HCT116 (cell line): Measurements from ENCODE around the gene SNRNP35. TPM values are rescaled to one million over a fixed set of nuclear protein-coding genes. Genes with fewer than 3 reads are reported as not detected.

Experiments used
- ATAC-seq: fragments of 200-7000 bp; cut with Tn5 transposase; 2 replicates; pipeline ENCODE4 v1.9.1; 2020; ENCODE audit warnings: mild to moderate bottlenecking, moderate library complexity
- BruUV-seq: library from RNA; stranded (reverse); fragments of 400-500 nt; replicated peaks from 2 replicates; lab custom pipeline; 2021; lab: Mats Ljungman, UMichigan
- CTCF ChIA-PET: fragments of 300-600 bp; sonication (Branson Sonifier 250); formaldehyde crosslinking; loops from one replicate; lab custom pipeline; 2021; ENCODE audit warnings: antibody characterized with exemption; lab: Charles Lee
- POLR2A ChIA-PET: fragments of 300-600, 350-600 bp; sonication (Branson Sonifier 250); formaldehyde crosslinking; loops from one replicate; lab custom pipeline; 2021; ENCODE audit warnings: antibody characterized with exemption; lab: Charles Lee
- RAD21 ChIA-PET, 2 experiments: fragments of 300-600 bp; sonication (Branson Sonifier 250); formaldehyde crosslinking; loops; one replicate each; lab custom pipeline; 2023; ENCODE audit warnings: low total read pairs in 2 of 2; ENCODE audit not compliant: uncharacterized antibody in 2 of 2, unreplicated experiment in 2 of 2, low non-redundant PET in 1 of 2; lab: Charles Lee
- DNase-seq: peaks from one replicate; pipeline ENCODE4 v3.0.0-alpha.2; 2010; ENCODE audit warnings: low read depth, low spot score
- H2AFZ ChIP-seq: fragments of 200-600 bp; shearing (Covaris generic), sonication (generic); 2 replicates; pipeline ENCODE4 v1.6.1; 2017; ENCODE audit warnings: low read depth, mixed run types, mixed read lengths, antibody characterized with exemption, low read length; ENCODE audit not compliant: poor library complexity, severe bottlenecking
- H3K27ac ChIP-seq: 2 replicates; pipeline ENCODE4 v1.5.1; 2012; ENCODE audit warnings: low read depth, low read length
- H3K27me3 ChIP-seq: fragments of 200-600 bp; sonication (generic); 2 replicates; pipeline ENCODE4 v1.6.1; 2016; ENCODE audit warnings: mixed run types, low read length, mixed read lengths; ENCODE audit not compliant: insufficient read depth
- H3K36me3 ChIP-seq, 2 experiments: fragments of 200-500 bp in 1 of 2; fragments of 200-600 bp in 1 of 2; sonication (Bioruptor generic) in 1 of 2; sonication (generic) in 1 of 2; 2 replicates each; pipeline versions ENCODE4 v1.5.1 to v1.6.1; 2014 to 2016; ENCODE audit warnings: low read length in 2 of 2, inconsistent platforms in 1 of 2, mixed read lengths in 1 of 2, mixed run types in 1 of 2; ENCODE audit not compliant: insufficient read depth in 2 of 2, control insufficient read depth in 1 of 2
- H3K4me1 ChIP-seq, 2 experiments: fragments of 200-600 bp in 1 of 2; sonication (generic) in 1 of 2; 2 replicates each; pipeline versions ENCODE4 v1.5.1 to v1.6.1; 2012 to 2017; ENCODE audit warnings: low read length in 2 of 2, inconsistent platforms in 1 of 2, mild to moderate bottlenecking in 1 of 2, mixed read lengths in 1 of 2, mixed run types in 1 of 2, moderate library complexity in 1 of 2; ENCODE audit not compliant: insufficient read depth in 2 of 2, control insufficient read depth in 1 of 2
- H3K4me2 ChIP-seq: fragments of 200-600 bp; sonication (generic); 2 replicates; pipeline ENCODE4 v1.6.1; 2017; ENCODE audit warnings: mixed run types, low read length, mixed read lengths
- H3K4me3 ChIP-seq, 2 experiments: fragments of 200-600 bp in 1 of 2; sonication (generic) in 1 of 2; replicated peaks in 1 of 2; 2 replicates each; pipeline ENCODE4 v1.5.1; 2011 to 2016; ENCODE audit warnings: low read length in 2 of 2, control low read depth in 1 of 2, low read depth in 1 of 2, mild to moderate bottlenecking in 1 of 2, mixed read lengths in 1 of 2, mixed run types in 1 of 2
- H3K79me2 ChIP-seq: fragments of 200-600 bp; sonication (generic); 2 replicates; pipeline ENCODE4 v1.6.1; 2017; ENCODE audit warnings: mild to moderate bottlenecking, mixed run types, low read length, moderate library complexity, mixed read lengths; ENCODE audit not compliant: insufficient read depth
- H3K9ac ChIP-seq: fragments of 200-600 bp; sonication (generic); 2 replicates; pipeline ENCODE4 v1.6.1; 2016; ENCODE audit warnings: low read length, mixed read lengths
- H3K9me2 ChIP-seq: fragments of 200-600 bp; sonication (generic), shearing (Covaris generic); 2 replicates; pipeline ENCODE4 v1.6.1; 2017; ENCODE audit warnings: mixed run types, mild to moderate bottlenecking, moderate library complexity; ENCODE audit not compliant: insufficient read depth
- H3K9me3 ChIP-seq, 2 experiments: fragments of 200-500 bp in 1 of 2; fragments of 200-600 bp in 1 of 2; sonication (Bioruptor generic) in 1 of 2; sonication (generic) in 1 of 2; 2 replicates each; pipeline ENCODE4 v1.6.1; 2014 to 2017; ENCODE audit warnings: low read length in 2 of 2, mixed read lengths in 2 of 2, inconsistent platforms in 1 of 2, low read depth in 1 of 2, mild to moderate bottlenecking in 1 of 2, mixed run types in 1 of 2, moderate library complexity in 1 of 2; ENCODE audit not compliant: control insufficient read depth in 1 of 2, insufficient read depth in 1 of 2
- H4K20me1 ChIP-seq: fragments of 200-600 bp; sonication (generic), shearing (Covaris generic); 2 replicates; pipeline ENCODE4 v1.6.1; 2017; ENCODE audit warnings: mixed run types, mild to moderate bottlenecking, moderate library complexity; ENCODE audit not compliant: insufficient read depth
- ATF3 ChIP-seq: IDR thresholded peaks from 2 replicates; pipeline ENCODE4 v1.6.1; 2012
- CBX3 ChIP-seq: IDR thresholded peaks from 2 replicates; pipeline ENCODE4 v1.6.1; 2012; ENCODE audit warnings: low read depth
- CEBPB ChIP-seq: IDR thresholded peaks from 2 replicates; pipeline ENCODE4 v1.6.1; 2012; ENCODE audit warnings: low read depth
- CTCF ChIP-seq, 3 experiments: fragments of 200-600 bp in 1 of 3; sonication (generic) in 1 of 3; IDR thresholded peaks in 2 of 3; conservative IDR thresholded peaks in 1 of 3; 2 replicates each; pipeline ENCODE4 v1.5.1; 2012 to 2017; ENCODE audit warnings: low read depth in 2 of 3, low read length in 2 of 3, antibody characterized with exemption in 1 of 3, borderline replicate concordance in 1 of 3, control low read depth in 1 of 3, mild to moderate bottlenecking in 1 of 3, mixed read lengths in 1 of 3, mixed run types in 1 of 3, moderate library complexity in 1 of 3; ENCODE audit not compliant: insufficient read depth in 1 of 3
- EGR1 ChIP-seq: IDR thresholded peaks from 2 replicates; pipeline ENCODE4 v1.6.1; 2012; ENCODE audit warnings: low read depth
- ELF1 ChIP-seq: IDR thresholded peaks from 2 replicates; pipeline ENCODE4 v1.6.1; 2012; ENCODE audit warnings: low read depth, borderline replicate concordance
- FOSL1 ChIP-seq: IDR thresholded peaks from 2 replicates; pipeline ENCODE4 v1.6.1; 2012; ENCODE audit warnings: low read depth
- JUND ChIP-seq: IDR thresholded peaks from 2 replicates; pipeline ENCODE4 v1.6.1; 2012
- POLR2A ChIP-seq: IDR thresholded peaks from 2 replicates; pipeline ENCODE4 v1.7.0; 2011; ENCODE audit warnings: borderline replicate concordance; ENCODE audit not compliant: insufficient read depth, insufficient read length; ENCODE audit errors: extremely low read depth
- POLR2AphosphoS5 ChIP-seq: IDR thresholded peaks from 2 replicates; pipeline ENCODE4 v1.6.1; 2011; ENCODE audit warnings: mild to moderate bottlenecking, low read depth, low read length, moderate library complexity
- RAD21 ChIP-seq: IDR thresholded peaks from 2 replicates; pipeline ENCODE4 v1.6.1; 2012; ENCODE audit warnings: low read depth, mild to moderate bottlenecking
- REST ChIP-seq: IDR thresholded peaks from 2 replicates; pipeline ENCODE4 v1.6.1; 2012; ENCODE audit warnings: low read depth
- SIN3A ChIP-seq: IDR thresholded peaks from 2 replicates; pipeline ENCODE4 v1.6.1; 2012; ENCODE audit warnings: low read depth
- SP1 ChIP-seq: IDR thresholded peaks from 2 replicates; pipeline ENCODE4 v1.6.1; 2012; ENCODE audit warnings: low read depth
- SRF ChIP-seq: IDR thresholded peaks from 2 replicates; pipeline ENCODE4 v1.6.1; 2012; ENCODE audit warnings: low read depth
- TCF7L2 ChIP-seq: IDR thresholded peaks from 2 replicates; pipeline ENCODE4 v1.7.0; 2011; ENCODE audit warnings: borderline replicate concordance, inconsistent platforms; ENCODE audit not compliant: insufficient read depth, insufficient read length; ENCODE audit errors: extremely low read depth
- YY1 ChIP-seq: IDR thresholded peaks from 2 replicates; pipeline ENCODE4 v1.6.1; 2011; ENCODE audit warnings: low read length, low read depth, moderate library complexity, mild to moderate bottlenecking; ENCODE audit not compliant: insufficient replicate concordance; ENCODE audit errors: extremely low read depth
- ZBTB33 ChIP-seq: IDR thresholded peaks from 2 replicates; pipeline ENCODE4 v1.6.1; 2011; ENCODE audit warnings: mild to moderate bottlenecking, low read length, moderate library complexity; ENCODE audit not compliant: insufficient replicate concordance; ENCODE audit errors: extremely low read depth
- ZFX ChIP-seq: fragments of 450-650 bp; IDR thresholded peaks from 2 replicates; pipeline ENCODE4 v1.6.1; 2017
- ZNF274 ChIP-seq: fragments of 200-500 bp; sonication (Bioruptor generic); IDR thresholded peaks from 2 replicates; pipeline ENCODE4 v1.6.1; 2014; ENCODE audit warnings: mild to moderate bottlenecking, low read depth, low read length, inconsistent platforms
- intact Hi-C: fragments of 100-400 bp; cut with micrococcal nuclease; formaldehyde crosslinking; loops from 2 replicates; pipeline ENCODE4 v1.10.0; 2022
- total RNA-seq: library from RNA; stranded (reverse); gene quantifications from one replicate; pipeline ENCODE4 v1.2.1, GENCODE V29; 2021; ENCODE audit not compliant: unreplicated experiment

The SNRNP35 gene
- total RNA-seq, 1 experiment from 2014 or later: 12.4 TPM

- POLR2A ChIA-PET: no interaction called here
- no peak overlapping the region for H3K4me2 ChIP-seq
- H3K9me3 ChIP-seq: no peaks in the 10 kb centered on the region
- peaks cover 3 to 6% of the 10 kb centered on the region in 2 experiments; a peak in 3 of 4 replicates for H3K36me3 ChIP-seq
- no peaks in the 10 kb centered on the region for H4K20me1 ChIP-seq
- no peak for TF ChIP-seq ZBTB33
- no peak for TF ChIP-seq ELF1
- TF ChIP-seq POLR2A: no peak
- no peak for TF ChIP-seq EGR1
- TF ChIP-seq JUND: no peak
- TF ChIP-seq RAD21: no peak
- TF ChIP-seq REST: no peak
- TF ChIP-seq FOSL1: no peak
- TF ChIP-seq ATF3: no peak
- TF ChIP-seq SIN3A: no peak
- no peak for TF ChIP-seq YY1
- no peak for TF ChIP-seq ZNF274
- no peak for TF ChIP-seq ZFX
- no peak for TF ChIP-seq POLR2AphosphoS5
- TF ChIP-seq SRF: no peak
- no peak for TF ChIP-seq TCF7L2
- no peak for TF ChIP-seq CEBPB
- no peak for TF ChIP-seq CBX3
- TF ChIP-seq SP1: no peak
- no peak for TF ChIP-seq CTCF (IDR thresholded peaks at IDR 0.05 in 2 of 3, conservative IDR thresholded peaks at IDR 0.05 in 1 of 3; ENCODE audit: borderline replicate concordance in 1 of 3, insufficient read depth in 1 of 3, low read depth in 2 of 3, low read length in 2 of 3)
- no peak overlapping the region for H3K27ac ChIP-seq
- ATAC-seq (no peak), DNase-seq (no peak)
- intact Hi-C loops: no loop called here
- no peak overlapping the region for H2AFZ ChIP-seq
- H3K4me1 ChIP-seq: no peaks in the 10 kb centered on the region
- no peaks in the 10 kb centered on the region for H3K9me2 ChIP-seq
- H3K9ac ChIP-seq: no peak overlapping the region
- BruUV-seq: no TSS peak
- H3K79me2 ChIP-seq: no peaks in the 10 kb centered on the region
- RAD21 ChIA-PET: no interaction called here
- no peaks in the 10 kb centered on the region for H3K27me3 ChIP-seq
- H3K4me3 ChIP-seq: no peak overlapping the region
- CTCF ChIA-PET: no interaction called here
Measured at GRCh38 chr12:123471374-123472068, 13.6 kb downstream of the SNRNP35 start.
